Activated CD4-positive, alpha-beta T cell treated with anti-CD3 and anti-CD28 coated beads, Interleukin-2, amount 10 ng/mL, durations not matched to agents 7 days and 5 days (primary cell): Measurements from ENCODE around the gene GMPR2. TPM values are rescaled to one million over a fixed set of nuclear protein-coding genes. Genes with fewer than 3 reads are reported as not detected.

Experiments
- total RNA-seq, 2 experiments: library from RNA; stranded (reverse); gene quantifications; one replicate each; pipeline ENCODE4 v1.2.3, GENCODE V29; 2021

The GMPR2 gene
- total RNA-seq, 2 experiments from 2014 or later = 72.0 to 74.5 TPM

Other genes starting within 250 kb of the GMPR2 start
- gene DHRS4L2, start 244.0 kb upstream of the GMPR2 start, total RNA-seq = 10 to 100 TPM; 22.5 to 24.8 TPM
- 1 to 10 TPM in 1 of 2 experiments, under 1 TPM in 1; 0.83 to 1.1 TPM for gene CARMIL3, start 180.9 kb upstream of the GMPR2 start, total RNA-seq
- gene CPNE6, start 161.4 kb upstream of the GMPR2 start, total RNA-seq = not detected
- gene PCK2, start 138.6 kb upstream of the GMPR2 start, total RNA-seq = 10 to 100 TPM; 57.4 to 60.3 TPM
- gene DCAF11, start 118.2 kb upstream of the GMPR2 start, total RNA-seq = 100 to 1,000 TPM; 106 to 116 TPM
- 1 to 10 TPM; 3.1 to 3.3 TPM for gene NRL, start 118.0 kb upstream of the GMPR2 start, total RNA-seq
- gene FITM1, start 102.3 kb upstream of the GMPR2 start, total RNA-seq = 1 to 10 TPM; 1.9 to 2.0 TPM
- gene PSME1, start 96.7 kb upstream of the GMPR2 start, total RNA-seq = 100 to 1,000 TPM; 498 to 547 TPM
- gene EMC9, start 91.3 kb upstream of the GMPR2 start, total RNA-seq = 10 to 100 TPM; 37.1 to 41.0 TPM
- gene PSME2, start 86.3 kb upstream of the GMPR2 start, total RNA-seq = 100 to 1,000 TPM; 644 to 698 TPM
- gene RNF31, start 85.4 kb upstream of the GMPR2 start, total RNA-seq = 100 to 1,000 TPM; 147 to 160 TPM
- 100 to 1,000 TPM; 285 to 286 TPM for gene IRF9, start 71.7 kb upstream of the GMPR2 start, total RNA-seq
- 10 to 100 TPM; 52.8 to 61.0 TPM for gene REC8, start 60.8 kb upstream of the GMPR2 start, total RNA-seq
- 10 to 100 TPM; 45.3 to 48.7 TPM for gene IPO4, start 44.1 kb upstream of the GMPR2 start, total RNA-seq
- gene TM9SF1, start 37.5 kb upstream of the GMPR2 start, total RNA-seq = 10 to 100 TPM; 28.6 to 33.2 TPM
- under 1 TPM; 0.52 to 0.60 TPM for gene TSSK4, start 27.2 kb upstream of the GMPR2 start, total RNA-seq
- 10 to 100 TPM; 79.8 to 93.2 TPM for gene CHMP4A, start 19.4 kb upstream of the GMPR2 start, total RNA-seq
- gene MDP1, start 16.9 kb upstream of the GMPR2 start, total RNA-seq = 10 to 100 TPM; 10.1 to 10.7 TPM
- gene NEDD8, start 562 bp upstream of the GMPR2 start, total RNA-seq = 100 to 1,000 TPM; 178 to 229 TPM
- gene TINF2, start 9.7 kb downstream of the GMPR2 start, total RNA-seq = 100 to 1,000 TPM; 130 to 141 TPM
- 1 to 10 TPM; 6.5 TPM for gene TGM1, start 30.2 kb downstream of the GMPR2 start, total RNA-seq
- gene RABGGTA, start 38.7 kb downstream of the GMPR2 start, total RNA-seq = 10 to 100 TPM; 54.8 to 55.0 TPM
- 10 to 100 TPM; 31.7 to 35.0 TPM for gene DHRS1, start 66.9 kb downstream of the GMPR2 start, total RNA-seq
- 10 to 100 TPM; 30.8 to 35.2 TPM for gene NOP9, start 66.9 kb downstream of the GMPR2 start, total RNA-seq
- 10 to 100 TPM; 28.7 to 30.9 TPM for gene CIDEB, start 75.0 kb downstream of the GMPR2 start, total RNA-seq
- gene LTB4R2, start 77.2 kb downstream of the GMPR2 start, total RNA-seq = 10 to 100 TPM; 18.6 to 21.7 TPM
- gene LTB4R, start 78.6 kb downstream of the GMPR2 start, total RNA-seq = 10 to 100 TPM; 26.6 to 28.3 TPM
- 1 to 10 TPM; 4.1 to 5.3 TPM for gene ADCY4, start 102.1 kb downstream of the GMPR2 start, total RNA-seq
- 10 to 100 TPM; 37.5 to 41.4 TPM for gene RIPK3, start 107.1 kb downstream of the GMPR2 start, total RNA-seq
- not detected for gene NFATC4, start 135.3 kb downstream of the GMPR2 start, total RNA-seq
- gene NYNRIN, start 166.1 kb downstream of the GMPR2 start, total RNA-seq = under 1 TPM; 0.23 to 0.35 TPM
- gene CBLN3, start 196.7 kb downstream of the GMPR2 start, total RNA-seq = 1 to 10 TPM; 5.2 to 5.3 TPM
- gene KHNYN, start 197.0 kb downstream of the GMPR2 start, total RNA-seq = 10 to 100 TPM; 59.7 to 71.5 TPM
- gene SDR39U1, start 209.8 kb downstream of the GMPR2 start, total RNA-seq = 10 to 100 TPM; 52.8 to 54.9 TPM